Mesodermal cell (in vitro differentiated cells): Measurements from ENCODE around the gene SYCP1. TPM values are rescaled to one million over a fixed set of nuclear protein-coding genes. Genes with fewer than 3 reads are reported as not detected.
"Not testable (repeated sequence)": the region's sequence is repeated elsewhere in the genome, so short reads cannot be mapped to it uniquely, and the experiment has no call there.

Experiments
- H3K27ac ChIP-seq: 2 replicates; pipeline ENCODE4 v1.7.0; 2013; ENCODE audit warnings: mild to moderate bottlenecking, low read depth, low read length, moderate library complexity; ENCODE audit not compliant: severe bottlenecking
- H3K36me3 ChIP-seq: 2 replicates; pipeline ENCODE4 v1.7.1; 2013; ENCODE audit warnings: mild to moderate bottlenecking, low read length, moderate library complexity; ENCODE audit not compliant: control insufficient read depth, insufficient read depth
- H3K4me1 ChIP-seq: one replicate; pipeline ENCODE4 v1.7.1; 2013; ENCODE audit warnings: mild to moderate bottlenecking, low read length; ENCODE audit not compliant: insufficient read depth, control insufficient read depth, poor library complexity, severe bottlenecking
- H3K4me3 ChIP-seq: 2 replicates; pipeline ENCODE4 v1.7.0; 2013; ENCODE audit warnings: low read length, control low read depth, mild to moderate bottlenecking; ENCODE audit not compliant: insufficient read depth, poor library complexity, severe bottlenecking; ENCODE audit errors: extremely low read depth
- H3K9me3 ChIP-seq: 2 replicates; pipeline ENCODE4 v1.7.1; 2013; ENCODE audit warnings: mild to moderate bottlenecking, low read length, moderate library complexity; ENCODE audit not compliant: control insufficient read depth
- WGBS, 2 experiments: methylation state at CpG; one replicate each; pipeline ENCODE4 v1.1.5; 2013; ENCODE audit warnings: missing lambda C conversion rate in 2 of 2; ENCODE audit not compliant: insufficient coverage in 2 of 2; 5-methylcytosine and 5-hydroxymethylcytosine counted together
- polyA plus RNA-seq, 2 experiments: library from polyadenylated mRNA; stranded (reverse); fragments of 50-300 nt; gene quantifications; one replicate each; pipeline ENCODE4 v1.2.3, GENCODE V29; 2013

SYCP1 gene
- polyA plus RNA-seq (2013, experiment 1 of 2), result not detected
- polyA plus RNA-seq (2013, experiment 2 of 2), result not detected

- WGBS, 2 experiments, result 90 to 95% methylated on average over 35 to 40 of the region's 40 CpGs
- Histone ChIP-seq H3K9me3 (no peaks in the 10 kb centered on the region), H3K4me3 (no peak within 1 kb of the TSS), H3K27ac (no peak within 1 kb of the TSS), H3K4me1 (no peaks in the 10 kb centered on the region), H3K36me3 (no peaks in the 10 kb centered on the region)
Observed at GRCh38 chr1:114854693-114855320, at the start of gene SYCP1. TSS of gene SYCP1 (plus strand) at chr1:114854863. CDS start at chr1:114855465, 602 bp downstream.

GRCh38 chr1:114819869-114820268 lies 34.8 kb upstream of the SYCP1 start:
- no peaks in the 10 kb centered on the region for H3K36me3 ChIP-seq
- no peaks in the 10 kb centered on the region for H3K9me3 ChIP-seq
- H3K4me3 ChIP-seq, result no peak overlapping the region
- 100% methylated on average over 1 of the region's 3 CpGs; no CpG with 5 or more reads in 1 of the 2 experiments for WGBS, 2 experiments
- no peaks in the 10 kb centered on the region for H3K4me1 ChIP-seq
- H3K27ac ChIP-seq, result no peak overlapping the region

GRCh38 chr1:114820392-114820791 lies 34.3 kb upstream of the SYCP1 start:
- H3K27ac ChIP-seq, result no peak overlapping the region
- H3K4me3 ChIP-seq, result no peak overlapping the region
- WGBS, 2 experiments, result no CpG with 5 or more reads among the region's 2 CpGs
- H3K4me1 ChIP-seq, result no peaks in the 10 kb centered on the region
- H3K9me3 ChIP-seq, result no peaks in the 10 kb centered on the region
- H3K36me3 ChIP-seq, result no peaks in the 10 kb centered on the region

- no peaks in the 10 kb centered on the region for H3K36me3 ChIP-seq
- H3K4me1 ChIP-seq, result no peaks in the 10 kb centered on the region
- H3K27ac ChIP-seq, result no peak overlapping the region
- H3K4me3 ChIP-seq, result no peak overlapping the region
- H3K9me3 ChIP-seq, result no peaks in the 10 kb centered on the region
Observed at GRCh38 chr1:114821978-114822377, 32.7 kb upstream of the SYCP1 start.

GRCh38 chr1:114828251-114828650 lies 26.4 kb upstream of the SYCP1 start:
- no peak overlapping the region for H3K4me3 ChIP-seq
- H3K9me3 ChIP-seq, result no peaks in the 10 kb centered on the region
- no peaks in the 10 kb centered on the region for H3K36me3 ChIP-seq
- no peaks in the 10 kb centered on the region for H3K4me1 ChIP-seq
- H3K27ac ChIP-seq, result no peak overlapping the region
- WGBS, 2 experiments, result 80 to 89% methylated on average over 3 to 5 of the region's 5 CpGs

- not testable (repeated sequence) for H3K4me1 ChIP-seq, H3K27ac ChIP-seq, H3K4me3 ChIP-seq, H3K36me3 ChIP-seq, H3K9me3 ChIP-seq
- 80 to 86% methylated on average over 1 of the region's 1 CpG for WGBS, 2 experiments
Observed at GRCh38 chr1:114830075-114830474, 24.6 kb upstream of the SYCP1 start.

- Histone ChIP-seq H3K4me3 (no peak overlapping the region), H3K4me1 (no peaks in the 10 kb centered on the region), H3K27ac (no peak overlapping the region), H3K9me3 (no peaks in the 10 kb centered on the region), H3K36me3 (no peaks in the 10 kb centered on the region)
- 77 to 89% methylated on average over 5 of the region's 5 CpGs for WGBS, 2 experiments
Observed at GRCh38 chr1:114831276-114831994, 23.2 kb upstream of the SYCP1 start.

- Histone ChIP-seq H3K36me3 (no peaks in the 10 kb centered on the region), H3K9me3 (no peaks in the 10 kb centered on the region), H3K4me1 (no peaks in the 10 kb centered on the region), H3K27ac (no peak overlapping the region), H3K4me3 (no peak overlapping the region)
- 75 to 83% methylated on average over 2 to 3 of the region's 4 CpGs for WGBS, 2 experiments
Observed at GRCh38 chr1:114832057-114832456, 22.6 kb upstream of the SYCP1 start.

- Histone ChIP-seq H3K9me3 (no peaks in the 10 kb centered on the region), H3K27ac (no peak overlapping the region), H3K36me3 (no peaks in the 10 kb centered on the region), H3K4me3 (no peak overlapping the region), H3K4me1 (no peaks in the 10 kb centered on the region)
- WGBS, 2 experiments, result 89 to 100% methylated on average over 1 to 3 of the region's 4 CpGs
Observed at GRCh38 chr1:114833421-114833820, 21.2 kb upstream of the SYCP1 start.

GRCh38 chr1:114844270-114844669 lies 10.4 kb upstream of the SYCP1 start:
- H3K36me3 ChIP-seq, result no peaks in the 10 kb centered on the region
- H3K4me3 ChIP-seq, result no peak overlapping the region

GRCh38 chr1:114853584-114853983 lies 1.1 kb upstream of the SYCP1 start:
- H3K4me3 ChIP-seq, result no peak overlapping the region

More at GRCh38 chr1:114844270-114844669, 10.4 kb upstream of the SYCP1 start:
- 70 to 79% methylated on average over 2 to 4 of the region's 5 CpGs for WGBS, 2 experiments
- Histone ChIP-seq H3K4me1 (no peaks in the 10 kb centered on the region), H3K9me3 (no peaks in the 10 kb centered on the region), H3K27ac (no peak overlapping the region)

More at GRCh38 chr1:114853584-114853983, 1.1 kb upstream of the SYCP1 start:
- Histone ChIP-seq H3K9me3 (no peaks in the 10 kb centered on the region), H3K27ac (no peak overlapping the region), H3K4me1 (no peaks in the 10 kb centered on the region), H3K36me3 (no peaks in the 10 kb centered on the region)
- WGBS, 2 experiments, result 89 to 95% methylated on average over 14 of the region's 15 CpGs
